ENCODE results near the gene VAMP3.

The VAMP3 gene

DNA sequence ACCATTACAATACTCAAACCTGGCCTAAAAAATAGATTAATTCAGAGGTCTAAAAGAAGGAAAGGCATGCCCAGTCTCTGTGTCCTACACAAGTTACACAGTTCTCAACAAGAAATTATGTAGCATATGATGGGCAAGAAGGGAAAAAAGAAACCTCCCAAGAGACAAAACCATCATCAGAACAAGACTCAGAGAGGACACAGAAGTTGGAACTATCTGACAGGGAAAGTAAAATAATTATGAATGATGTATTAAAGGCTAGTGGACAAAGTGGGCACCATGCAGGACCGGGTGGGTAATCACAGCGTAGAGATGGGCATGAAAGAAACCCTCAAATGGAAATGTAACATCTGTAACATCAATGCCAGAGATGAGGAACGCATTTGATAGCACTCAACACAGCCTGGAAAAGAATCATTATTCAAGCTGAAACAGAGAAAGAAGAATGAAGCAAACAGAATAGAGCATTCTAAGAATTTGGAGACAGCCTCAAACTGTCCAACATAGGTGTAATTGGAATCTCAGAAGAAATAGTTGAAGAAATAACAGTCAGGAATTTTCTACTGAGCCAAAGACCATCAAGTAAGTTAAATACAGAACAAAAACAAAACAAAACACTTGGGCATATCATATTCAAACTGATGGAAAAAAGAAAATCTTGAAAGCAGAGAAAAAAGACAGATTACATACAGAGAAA, 42.7 kb downstream of the VAMP3 start:
- no peak for DNase-seq (ENCODE audit: low read depth in 2 of 2)

DNA sequence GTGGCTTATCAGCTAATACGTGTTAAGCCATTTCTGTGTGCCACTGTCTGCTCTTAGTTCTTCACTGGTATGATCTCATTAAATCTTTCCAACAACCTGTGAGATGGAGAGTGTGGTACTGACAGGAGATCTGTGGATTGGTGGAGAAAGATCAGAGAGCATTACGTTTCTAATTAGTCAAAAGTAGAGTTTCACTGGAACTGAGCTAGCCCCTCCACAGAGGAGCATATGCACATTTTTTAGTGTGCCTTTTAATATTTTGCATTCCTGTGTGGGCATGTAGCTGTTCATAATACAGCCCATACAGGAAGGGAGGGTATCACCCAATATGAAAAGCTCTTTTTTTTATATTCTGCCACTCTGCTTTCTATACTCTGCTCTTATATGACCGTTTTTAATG, 50.2 kb downstream of the VAMP3 start:
- no peak for DNase-seq (ENCODE audit: low read depth in 2 of 2)

DNA sequence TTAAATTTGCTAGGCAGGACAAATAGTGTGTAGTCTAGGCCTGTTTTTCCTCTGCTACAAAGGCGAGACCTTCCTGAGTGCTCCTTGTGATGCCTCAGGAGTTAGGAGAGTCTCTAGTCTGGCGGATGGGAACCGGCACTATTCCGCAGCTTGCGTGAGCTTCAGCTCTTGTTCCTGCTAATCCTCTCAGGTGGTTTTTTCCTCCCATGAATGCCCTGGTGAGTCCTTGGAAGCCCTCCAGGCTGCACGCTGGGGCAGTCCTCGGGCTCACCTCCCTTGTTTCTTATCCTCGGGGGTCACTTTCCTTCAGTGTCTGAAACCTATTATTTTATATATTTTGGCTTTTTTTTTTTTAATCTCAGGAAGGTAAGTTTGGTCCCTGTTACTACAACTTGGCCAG, 53.6 kb downstream of the VAMP3 start:
- no peak for DNase-seq (ENCODE audit: low read depth in 2 of 2)

DNA sequence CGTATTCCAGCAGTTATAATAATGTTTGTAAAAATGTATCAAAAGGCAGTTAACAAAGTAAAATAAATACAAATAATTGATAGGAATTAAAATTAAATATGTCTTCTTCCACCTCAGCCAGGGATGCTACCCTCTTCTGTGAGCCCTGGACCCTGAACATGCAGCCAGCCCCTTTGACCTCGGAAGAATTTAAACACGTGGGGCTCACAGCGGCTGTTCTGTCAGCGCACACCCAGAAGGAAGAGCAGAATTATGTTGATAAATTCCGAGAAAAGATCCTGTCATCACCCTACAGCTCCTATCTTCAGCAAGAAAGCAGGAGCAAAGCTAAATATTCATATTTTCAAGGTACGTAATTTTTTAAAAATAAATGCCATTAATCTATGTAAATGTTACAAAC, 55.3 kb downstream of the VAMP3 start:
- no peak for DNase-seq (ENCODE audit: low read depth in 2 of 2)

DNA sequence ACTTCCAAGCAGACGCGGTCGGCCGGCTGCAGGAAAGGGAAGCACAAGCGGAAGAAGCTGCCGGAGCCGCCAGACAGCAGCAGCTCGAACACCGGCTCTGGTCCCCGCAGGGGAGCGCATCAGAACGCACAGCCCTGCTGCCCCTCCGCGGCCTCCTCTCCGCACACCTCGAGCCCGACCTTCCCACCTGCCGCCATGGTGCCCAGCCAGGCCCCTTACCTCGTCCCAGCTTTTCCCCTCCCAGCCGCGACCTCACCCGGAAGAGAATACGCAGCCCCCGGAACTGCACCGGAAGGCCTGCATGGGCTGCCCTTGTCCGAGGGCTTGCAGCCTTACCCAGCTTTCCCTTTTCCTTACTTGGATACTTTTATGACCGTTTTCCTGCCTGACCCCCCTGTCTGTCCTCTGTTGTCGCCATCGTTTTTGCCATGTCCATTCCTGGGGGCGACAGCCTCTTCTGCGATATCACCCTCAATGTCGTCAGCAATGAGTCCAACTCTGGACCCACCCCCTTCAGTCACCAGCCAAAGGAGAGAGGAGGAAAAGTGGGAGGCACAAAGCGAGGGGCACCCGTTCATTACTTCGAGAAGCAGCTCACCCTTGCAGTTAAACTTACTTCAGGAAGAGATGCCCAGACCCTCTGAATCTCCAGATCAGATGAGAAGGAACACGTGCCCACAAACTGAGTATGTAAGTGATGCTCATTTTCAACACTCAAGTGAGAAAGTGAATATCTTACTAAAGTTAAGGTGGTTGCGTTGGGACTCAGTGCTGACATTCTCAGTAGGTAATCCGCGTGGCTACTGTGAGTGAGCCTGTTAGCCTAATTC, 56.2 kb downstream of the VAMP3 start:
- DNase-seq (ENCODE audit: low read depth in 2 of 2), result peak; percentile 4 to 25
